Measurements from ENCODE around the gene TEAD3.

DNA sequence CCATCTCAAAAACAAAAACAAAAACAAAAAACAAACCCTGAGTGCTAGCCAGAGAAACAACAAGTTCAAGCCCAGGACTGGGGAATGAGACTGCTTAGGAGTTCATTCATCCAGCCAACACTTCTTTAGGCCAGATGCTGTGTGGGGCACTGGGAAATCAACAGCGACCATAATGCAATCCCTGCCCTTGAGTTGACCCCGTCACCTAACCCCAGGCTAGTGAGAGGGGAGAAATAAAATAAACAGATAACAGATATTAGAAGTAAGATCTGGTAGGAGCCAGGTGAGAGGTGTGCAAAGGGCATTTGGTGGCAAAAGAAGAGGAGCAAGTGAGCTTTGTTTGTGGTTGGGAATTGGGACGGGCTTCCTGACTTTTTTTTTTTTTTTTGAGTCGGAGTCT lies 33.6 kb downstream of the TEAD3 start:
- TF ChIP-seq, protein P1, sequence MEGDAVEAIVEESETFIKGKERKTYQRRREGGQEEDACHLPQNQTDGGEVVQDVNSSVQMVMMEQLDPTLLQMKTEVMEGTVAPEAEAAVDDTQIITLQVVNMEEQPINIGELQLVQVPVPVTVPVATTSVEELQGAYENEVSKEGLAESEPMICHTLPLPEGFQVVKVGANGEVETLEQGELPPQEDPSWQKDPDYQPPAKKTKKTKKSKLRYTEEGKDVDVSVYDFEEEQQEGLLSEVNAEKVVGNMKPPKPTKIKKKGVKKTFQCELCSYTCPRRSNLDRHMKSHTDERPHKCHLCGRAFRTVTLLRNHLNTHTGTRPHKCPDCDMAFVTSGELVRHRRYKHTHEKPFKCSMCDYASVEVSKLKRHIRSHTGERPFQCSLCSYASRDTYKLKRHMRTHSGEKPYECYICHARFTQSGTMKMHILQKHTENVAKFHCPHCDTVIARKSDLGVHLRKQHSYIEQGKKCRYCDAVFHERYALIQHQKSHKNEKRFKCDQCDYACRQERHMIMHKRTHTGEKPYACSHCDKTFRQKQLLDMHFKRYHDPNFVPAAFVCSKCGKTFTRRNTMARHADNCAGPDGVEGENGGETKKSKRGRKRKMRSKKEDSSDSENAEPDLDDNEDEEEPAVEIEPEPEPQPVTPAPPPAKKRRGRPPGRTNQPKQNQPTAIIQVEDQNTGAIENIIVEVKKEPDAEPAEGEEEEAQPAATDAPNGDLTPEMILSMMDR (IDR thresholded peaks at IDR 0.05), result no peak
- TF ChIP-seq POLR2AphosphoS5 (IDR thresholded peaks at IDR 0.05) (no peak), EP300 (IDR thresholded peaks at IDR 0.05) (no peak)

Data from sigmoid colon (tissue), 4 donors.